Stimulated activated CD8-positive, alpha-beta memory T cell treated with anti-CD3 and anti-CD28 coated beads, Interleukin-15, amount 100 ng/mL, for 1 hour (primary cell): Measurements from ENCODE around the gene ARHGEF10L.
A peak's percentile ranks its signal among the peaks of the same experiment; 100 is the strongest.

Experiments
- DNase-seq: peaks from one replicate; pipeline ENCODE4 v3.0.0-alpha.2; 2020; ENCODE audit warnings: low read depth

Gene ARHGEF10L

DNA sequence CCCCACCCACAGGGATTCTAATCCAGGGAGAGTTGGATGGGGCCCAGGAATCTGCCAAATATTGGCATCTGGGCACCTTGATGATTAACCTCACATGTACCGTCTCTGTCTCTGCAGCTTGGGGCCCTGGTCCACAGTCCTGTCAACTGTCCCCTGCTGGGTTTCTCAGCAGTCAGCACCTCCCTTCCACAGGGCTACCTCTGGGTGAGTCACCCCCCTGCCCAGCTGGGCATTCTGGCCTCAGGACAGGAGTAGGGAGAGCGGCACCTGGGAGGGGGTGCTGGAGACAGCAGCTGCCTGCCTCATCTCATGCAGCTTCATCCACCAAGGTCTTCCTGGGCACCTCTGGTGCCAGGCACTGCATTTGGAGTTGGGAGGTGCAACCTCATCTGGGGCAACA, 115.0 kb downstream of the ARHGEF10L start:
- no peak for DNase-seq

DNA sequence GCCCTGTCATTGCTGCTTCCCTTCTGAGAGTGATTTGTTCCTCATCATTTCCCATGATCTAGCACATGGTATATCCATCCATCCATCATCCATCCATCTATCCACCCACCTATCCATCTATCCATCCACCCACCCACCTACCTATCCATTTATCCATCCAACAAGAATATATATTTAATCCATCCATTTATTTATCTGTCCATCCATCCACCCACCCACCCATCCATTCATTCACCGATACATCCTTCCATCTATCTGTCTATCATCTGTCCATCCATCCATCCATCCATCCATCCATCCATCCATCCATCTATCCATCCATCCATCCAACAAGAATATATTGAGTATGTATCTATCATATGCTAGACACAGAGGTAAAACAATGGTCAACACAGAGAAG, 115.7 kb downstream of the ARHGEF10L start:
- no peak for DNase-seq

DNA sequence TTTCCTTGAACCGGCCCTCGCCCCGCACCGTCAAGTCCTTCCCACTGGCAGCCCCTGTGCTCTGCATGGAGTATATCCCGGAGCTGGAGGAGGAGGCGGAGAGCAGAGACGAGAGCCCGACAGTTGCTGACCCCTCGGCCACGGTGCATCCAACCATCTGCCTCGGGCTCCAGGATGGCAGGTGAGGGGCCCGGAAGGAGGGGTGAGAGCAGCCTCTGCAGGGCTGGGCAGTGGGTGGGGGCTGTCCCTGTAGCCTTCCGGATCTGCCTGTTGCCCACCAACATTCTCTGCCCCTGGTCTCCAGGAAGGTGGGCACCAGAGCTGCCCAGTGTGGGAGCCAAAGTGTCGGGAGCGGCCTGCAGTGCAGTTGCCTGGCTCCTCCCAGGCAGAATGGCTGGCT, 116.4 kb downstream of the ARHGEF10L start:
- DNase-seq, result no peak

DNA sequence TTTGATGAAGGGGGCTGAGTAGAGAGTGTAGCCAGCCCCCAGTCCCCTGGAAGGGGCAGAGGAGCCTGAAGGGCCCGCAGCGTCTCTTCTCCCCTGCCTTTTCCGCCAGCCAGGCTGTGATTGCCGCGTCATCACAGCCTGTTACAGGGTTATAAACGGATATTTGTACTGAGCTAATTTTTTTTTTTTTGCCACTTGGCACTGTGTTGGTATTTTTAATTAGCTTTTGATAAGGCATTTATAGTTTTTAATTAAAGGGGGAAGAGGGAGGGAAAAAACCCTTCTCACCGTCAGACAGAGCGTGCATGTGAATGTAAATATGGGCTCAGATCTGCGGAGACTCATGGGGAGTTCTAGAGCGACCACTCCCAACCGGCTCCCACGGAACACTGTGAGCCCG, 117.9 kb downstream of the ARHGEF10L start:
- no peak for DNase-seq

DNA sequence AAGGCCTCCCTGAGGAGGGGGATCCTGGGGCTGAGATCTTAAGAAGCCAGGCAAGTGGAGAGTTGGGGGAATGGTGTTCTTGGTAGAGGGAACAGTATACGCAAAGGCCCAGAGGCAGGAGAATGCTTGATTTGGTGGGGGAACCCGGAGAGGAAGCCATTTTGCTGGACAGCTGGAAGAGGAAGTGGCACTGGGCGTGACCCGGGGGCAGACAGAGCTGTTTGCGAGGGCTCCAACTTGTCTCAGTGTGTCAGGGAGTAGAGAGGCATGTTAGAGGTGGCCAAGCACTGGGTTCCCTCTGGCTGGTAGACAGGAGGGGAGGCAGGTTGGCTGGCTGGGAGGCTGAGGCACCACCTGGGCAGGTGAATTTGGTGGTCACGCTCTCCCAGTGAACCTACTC, 119.3 kb downstream of the ARHGEF10L start:
- DNase-seq, result no peak

DNA sequence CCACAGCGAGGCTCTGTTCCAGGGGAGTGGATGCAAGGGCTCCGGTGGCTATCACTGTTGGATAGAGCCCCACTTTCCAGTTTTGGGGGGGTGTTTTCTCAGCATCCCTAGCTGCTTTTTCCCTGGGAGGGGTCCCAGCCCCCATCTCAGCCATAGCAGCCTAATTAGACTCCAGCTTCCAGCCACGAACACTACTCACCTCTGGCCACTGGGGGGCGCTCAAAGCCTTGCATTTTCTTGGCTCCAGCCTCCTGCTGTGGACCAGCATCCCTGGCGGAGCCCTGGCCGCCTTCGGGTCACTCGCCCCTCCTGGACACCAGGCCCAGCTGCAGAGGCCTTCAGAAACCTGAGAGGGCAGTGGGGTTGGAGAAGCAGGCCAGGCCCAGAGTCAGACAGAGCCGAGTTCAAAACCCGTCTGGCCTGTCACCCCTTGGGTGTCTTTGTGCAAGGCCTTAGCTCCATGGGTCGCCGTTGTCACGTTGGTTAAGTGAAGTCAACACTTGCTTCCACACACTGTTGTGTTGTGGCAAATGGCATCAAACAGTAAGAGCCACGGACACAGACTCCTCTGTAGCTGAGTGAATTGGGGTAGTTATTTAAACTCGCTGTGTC, 122.2 kb downstream of the ARHGEF10L start:
- peak; percentile 21 for DNase-seq

DNA sequence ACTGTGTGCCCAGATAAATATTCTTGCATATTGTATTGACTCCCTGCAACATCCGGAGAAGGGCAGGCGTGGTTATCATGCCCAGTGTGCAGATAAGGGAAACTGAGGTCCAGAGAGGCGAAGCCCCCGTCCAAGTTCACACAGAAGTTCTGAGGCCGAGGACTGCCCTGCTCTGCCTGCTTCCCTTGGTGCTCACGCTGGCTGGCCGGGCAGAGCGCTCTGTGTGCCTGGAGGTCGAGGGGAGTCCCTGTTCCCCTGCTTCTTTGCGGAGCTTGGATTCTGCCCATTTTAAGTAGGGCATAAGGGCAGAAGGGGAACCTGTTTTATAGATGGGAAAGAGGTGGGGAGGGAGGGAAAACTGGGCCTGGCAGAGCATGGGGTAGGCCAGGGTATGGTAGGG, 122.8 kb downstream of the ARHGEF10L start:
- no peak for DNase-seq

DNA sequence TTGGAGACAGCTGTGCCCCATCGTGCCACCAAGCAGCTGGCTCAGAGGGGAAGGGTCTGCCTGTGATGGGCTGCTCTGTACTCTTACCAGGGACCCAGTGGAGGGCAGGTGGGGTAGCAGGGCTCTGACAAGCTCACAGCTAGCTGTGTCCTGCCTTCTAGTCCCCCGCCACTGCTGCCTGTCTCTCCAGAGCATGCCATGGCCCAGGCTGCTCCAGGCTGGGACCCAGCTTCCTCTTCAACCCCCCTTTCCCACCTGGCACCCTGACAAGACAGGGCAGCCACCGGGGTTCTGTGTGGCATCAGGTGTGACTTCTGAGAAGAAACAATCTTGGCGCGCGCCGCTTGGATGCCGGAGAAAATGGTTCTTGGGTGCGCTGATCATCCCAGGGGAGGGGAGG, 123.3 kb downstream of the ARHGEF10L start:
- no peak for DNase-seq

DNA sequence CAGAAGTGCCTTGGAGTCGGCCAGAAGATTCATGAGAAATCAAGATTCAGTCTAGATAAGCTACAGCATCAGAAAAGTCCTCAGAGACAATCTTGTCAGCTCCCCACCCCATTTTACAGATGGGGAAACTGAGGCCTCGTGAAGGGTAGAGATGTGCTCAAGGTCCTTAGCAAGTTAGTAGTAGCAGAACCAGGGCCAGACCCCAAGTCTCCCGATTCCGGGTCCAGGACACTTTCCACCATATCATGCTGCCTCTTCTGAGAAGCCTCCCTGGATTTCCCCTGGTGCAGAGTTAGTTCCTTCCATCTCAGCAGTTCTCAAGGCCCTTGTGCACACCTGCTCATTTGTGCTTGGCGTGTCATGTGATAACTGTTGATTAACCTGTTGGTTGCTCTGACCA, 124.1 kb downstream of the ARHGEF10L start:
- no peak for DNase-seq

DNA sequence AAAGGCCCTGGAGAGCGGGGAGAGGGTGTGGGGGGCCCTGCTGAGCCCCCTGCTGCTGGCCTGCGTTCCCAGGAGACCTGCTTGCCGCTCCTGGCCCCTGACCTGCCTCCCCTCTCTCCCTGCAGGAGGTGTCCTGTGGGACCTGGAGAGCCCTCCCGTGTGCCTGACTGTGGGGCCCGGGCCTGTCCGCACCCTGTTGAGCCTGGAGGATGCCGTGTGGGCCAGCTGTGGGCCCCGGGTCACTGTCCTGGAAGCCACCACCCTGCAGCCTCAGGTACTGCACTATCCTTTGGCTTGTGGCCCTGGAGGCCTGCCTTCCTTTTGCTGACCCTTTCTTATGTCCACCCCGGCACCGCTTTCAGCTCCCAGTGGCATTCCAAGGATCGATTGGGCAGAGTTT, 124.8 kb downstream of the ARHGEF10L start:
- no peak for DNase-seq

DNA sequence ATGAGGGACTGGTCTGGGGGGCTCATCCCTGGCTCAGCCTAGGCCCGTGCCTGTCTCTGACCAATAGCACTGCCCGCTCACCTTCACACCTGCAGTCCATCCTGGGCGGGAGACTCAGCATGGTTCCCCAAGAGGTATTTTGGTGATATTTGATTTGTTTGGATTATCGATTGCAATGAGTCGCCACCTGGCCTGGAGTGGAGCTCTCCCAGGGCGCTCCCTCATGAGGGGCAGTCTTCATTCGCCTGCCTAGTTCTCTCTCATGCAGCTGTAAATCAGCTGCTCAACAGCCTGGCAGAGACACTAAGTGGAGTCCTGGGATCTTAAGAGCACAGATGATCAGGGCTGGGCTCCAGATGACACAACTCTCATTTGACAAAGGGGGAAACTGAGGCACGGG, 125.6 kb downstream of the ARHGEF10L start:
- DNase-seq, result no peak

DNA sequence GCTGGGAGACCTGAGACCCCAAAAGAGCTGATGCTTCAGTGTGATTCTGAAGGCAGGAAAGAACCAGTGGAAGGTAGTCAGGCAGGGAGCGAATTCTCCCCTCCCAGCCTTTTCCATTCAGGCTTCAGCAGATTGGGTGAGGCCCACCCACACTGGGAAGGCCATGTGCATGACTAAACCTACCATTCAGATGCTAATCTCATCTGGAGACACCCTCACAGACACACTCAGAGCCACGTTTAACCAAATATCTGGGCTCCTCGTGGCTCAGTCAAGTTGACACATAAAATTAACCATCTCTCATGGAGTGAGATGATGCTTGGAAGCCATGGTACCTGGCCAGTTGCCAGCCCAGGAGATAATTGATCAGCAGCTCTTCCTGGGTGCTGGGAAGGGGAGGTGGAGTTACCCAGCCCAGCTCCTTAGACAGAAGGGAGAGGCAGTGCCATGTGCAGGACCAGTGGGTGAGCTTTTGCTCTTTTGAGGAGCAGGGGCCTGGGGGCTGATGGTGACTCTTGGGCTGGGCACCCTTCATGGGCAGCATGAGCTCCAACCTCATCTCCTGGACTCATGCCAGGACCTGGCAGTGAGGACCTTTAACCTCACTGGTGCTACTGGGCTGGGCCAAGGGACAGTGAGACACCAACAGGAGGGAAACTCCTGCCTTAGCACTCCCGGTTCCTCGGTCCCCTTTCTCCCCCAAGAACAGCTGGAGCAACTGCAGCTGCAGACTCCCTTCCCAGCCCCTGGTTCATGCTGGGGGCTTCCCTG, 126.6 kb downstream of the ARHGEF10L start:
- DNase-seq, result no peak

DNA sequence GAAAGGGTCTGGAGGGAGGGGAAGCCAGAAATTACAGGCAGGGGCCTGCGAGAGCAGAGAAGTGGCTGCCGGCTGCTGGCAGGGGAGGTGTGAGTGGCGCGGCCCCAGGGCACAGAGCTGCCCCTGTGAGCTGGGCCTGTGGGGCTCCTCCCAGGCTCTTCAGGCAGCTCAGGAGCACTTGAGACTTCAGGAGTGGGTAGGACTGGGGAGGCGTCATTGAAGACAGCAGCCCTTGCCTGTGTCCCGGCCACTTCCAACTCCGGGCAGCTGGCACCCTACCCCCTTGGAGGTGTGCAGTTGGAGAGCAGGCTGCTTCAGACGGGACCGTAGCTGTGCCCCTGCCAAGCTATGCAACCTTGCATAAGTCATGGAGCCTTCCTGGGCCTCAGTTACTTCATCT, 128.1 kb downstream of the ARHGEF10L start:
- no peak for DNase-seq

DNA sequence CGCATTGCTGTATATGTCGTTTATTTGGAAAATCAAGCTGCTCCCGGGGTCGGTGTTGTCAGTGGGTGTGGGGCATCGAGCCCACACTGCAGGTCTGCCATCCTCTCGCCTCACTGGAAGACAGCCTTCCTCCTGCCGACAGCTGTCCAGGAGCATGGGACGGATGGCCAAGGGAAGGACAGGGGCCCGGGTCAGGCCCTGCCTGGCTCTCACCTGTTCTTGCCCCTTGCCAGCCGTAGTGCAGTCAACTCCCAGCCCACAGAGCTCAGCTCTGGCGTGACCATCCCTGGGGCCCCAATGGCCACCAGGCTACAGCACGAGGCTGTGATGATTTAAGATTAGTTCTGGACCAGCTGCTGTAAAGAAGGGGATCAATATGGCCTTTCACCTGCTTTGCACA, 128.7 kb downstream of the ARHGEF10L start:
- no peak for DNase-seq

DNA sequence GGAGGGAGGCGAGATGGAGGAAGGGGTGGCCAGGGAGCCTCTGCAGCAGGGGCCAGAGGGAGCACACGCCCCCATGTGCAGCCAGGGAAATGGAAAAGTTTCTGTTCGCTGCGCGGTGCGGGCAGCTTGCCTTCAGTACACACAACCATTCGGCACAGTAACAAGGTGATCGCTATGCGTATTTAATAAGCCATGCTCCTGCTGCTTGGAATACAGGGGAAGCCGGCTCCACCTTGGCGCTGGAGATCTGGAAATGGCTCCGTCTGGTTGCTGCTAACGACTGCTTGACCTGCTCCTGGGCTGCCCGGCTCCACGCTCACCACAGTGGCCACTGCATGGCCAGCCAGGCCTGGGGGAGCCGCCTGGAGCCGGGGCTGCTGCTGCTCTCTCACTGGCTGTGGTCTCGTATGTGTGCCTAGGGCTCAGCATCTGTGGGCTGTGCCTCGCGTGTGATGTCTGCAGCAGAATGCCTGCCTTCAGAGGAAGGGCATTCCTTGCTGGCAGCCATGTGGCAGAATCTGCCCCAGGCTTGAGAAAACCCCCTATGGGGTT, 129.2 kb downstream of the ARHGEF10L start:
- DNase-seq, result no peak

DNA sequence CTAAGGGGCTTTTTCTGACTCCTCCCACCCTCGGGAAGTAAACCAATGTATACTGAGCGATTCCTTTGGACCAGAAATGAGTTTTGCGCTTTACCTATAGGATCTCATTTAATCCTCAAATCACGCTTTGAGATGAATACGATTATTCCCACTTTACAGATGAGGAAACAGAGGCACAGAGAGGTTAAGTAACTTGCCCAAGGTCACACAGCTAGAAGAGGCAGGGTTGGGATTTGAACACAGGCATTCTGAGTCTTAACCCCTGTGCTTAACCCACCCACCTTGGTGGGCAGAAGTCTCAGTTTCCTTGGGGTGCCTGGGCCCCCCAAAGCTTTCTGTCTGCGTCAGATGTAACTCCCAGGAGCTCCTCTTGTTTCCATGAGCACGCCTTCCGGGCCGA, 129.8 kb downstream of the ARHGEF10L start:
- DNase-seq, result no peak

DNA sequence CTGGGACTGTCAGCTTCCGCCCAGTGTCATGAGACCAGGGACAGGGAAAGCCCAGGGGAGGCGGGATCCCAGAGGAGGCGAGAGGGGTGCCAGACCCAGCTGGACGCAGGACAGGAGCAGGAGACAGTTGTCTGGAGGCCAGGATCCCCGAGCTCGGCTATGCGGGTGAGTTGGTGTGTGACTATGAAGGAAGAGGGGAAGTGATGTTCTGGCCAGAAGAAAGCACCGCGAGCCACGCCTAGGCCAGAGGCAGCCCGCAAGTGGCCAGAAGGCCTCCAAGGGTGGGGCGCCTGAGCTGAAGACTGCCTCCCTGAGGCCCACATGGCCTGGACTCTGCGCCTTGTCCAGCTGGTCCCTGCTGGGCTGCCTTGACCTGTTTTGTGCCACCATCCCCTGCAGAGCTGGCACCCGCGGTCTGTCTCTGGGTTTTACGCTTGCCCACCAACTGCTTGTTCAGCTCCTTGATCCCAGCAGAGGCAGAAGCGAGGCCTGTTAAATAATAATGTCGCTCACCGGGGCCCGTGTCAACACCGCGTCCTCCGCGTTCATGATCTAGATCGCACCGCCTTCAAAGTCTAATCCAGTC, 130.5 kb downstream of the ARHGEF10L start:
- no peak for DNase-seq

DNA sequence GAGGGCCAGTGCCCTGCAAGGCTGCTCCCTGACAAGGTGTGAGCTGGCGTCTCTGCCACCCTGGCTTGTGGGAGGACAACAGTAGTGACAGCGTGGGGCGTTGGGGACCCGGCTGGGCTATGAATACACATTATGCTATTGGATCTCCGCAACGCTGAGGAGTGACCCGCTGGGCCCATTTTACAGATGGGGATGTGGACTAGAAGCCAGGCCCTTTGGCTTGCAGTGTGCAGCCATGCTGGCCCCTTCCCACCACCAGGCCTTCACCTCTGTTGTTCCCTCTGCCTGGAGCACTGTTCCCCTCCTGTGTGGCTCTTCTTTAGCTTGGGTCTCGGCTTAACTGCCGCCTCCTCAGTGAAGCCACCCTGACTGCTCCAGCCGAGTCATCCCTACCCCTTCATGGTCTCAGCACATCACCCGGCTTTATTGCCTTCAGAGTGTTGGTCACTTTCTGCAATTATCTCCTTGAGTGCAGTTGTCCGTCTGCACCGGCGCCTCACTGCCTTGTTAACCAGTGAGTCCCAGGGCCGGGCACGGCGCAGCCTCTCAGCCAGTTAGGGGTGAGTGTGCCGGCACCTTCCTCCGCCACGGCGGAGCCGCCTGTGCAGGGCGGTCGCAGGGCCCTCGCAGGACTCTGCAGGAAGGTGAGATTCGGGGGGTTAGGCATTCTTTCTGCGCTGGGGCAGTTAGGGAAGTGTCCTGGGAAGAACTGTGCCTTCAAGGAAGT, 131.3 kb downstream of the ARHGEF10L start:
- DNase-seq, result no peak

DNA sequence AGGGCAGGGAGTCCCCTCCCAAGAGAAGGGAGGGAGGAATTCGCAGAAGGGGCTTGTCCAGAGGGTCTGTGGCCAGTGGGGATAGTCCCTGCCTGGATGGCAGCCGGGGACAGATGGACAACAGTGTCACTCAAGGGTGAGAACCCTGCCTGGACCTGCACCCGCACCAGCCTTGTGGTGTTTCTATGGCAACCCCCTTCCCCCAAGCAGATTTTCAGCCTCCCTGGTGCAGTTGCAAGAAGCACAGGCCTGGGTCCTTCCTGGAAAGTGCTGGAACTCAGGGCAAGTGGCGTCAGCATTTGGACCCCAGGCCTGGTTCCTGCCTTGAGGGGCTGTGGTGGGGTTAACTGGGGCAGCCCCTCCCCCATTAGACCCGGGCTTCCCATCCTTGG, 131.8 kb downstream of the ARHGEF10L start:
- no peak for DNase-seq

DNA sequence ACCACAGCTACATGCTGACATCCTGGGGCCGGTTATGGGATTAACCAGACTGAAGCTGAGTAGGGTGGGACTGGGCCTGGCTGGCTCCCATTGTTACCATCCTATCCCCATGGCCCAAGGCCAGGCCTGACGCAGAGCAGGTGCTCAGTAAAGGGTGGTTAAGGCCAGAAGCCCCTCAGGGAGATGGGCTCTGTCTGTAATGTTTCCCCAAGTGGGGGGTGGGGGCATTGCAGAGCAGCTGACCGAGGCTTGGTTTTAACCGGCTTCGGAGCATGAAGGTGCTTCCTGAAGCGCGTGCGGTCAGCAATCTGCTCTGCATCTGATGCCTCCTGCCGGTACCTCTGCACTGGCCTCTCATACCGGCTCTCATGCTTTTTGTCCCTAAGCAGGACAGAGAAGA, 132.2 kb downstream of the ARHGEF10L start:
- DNase-seq, result no peak

DNA sequence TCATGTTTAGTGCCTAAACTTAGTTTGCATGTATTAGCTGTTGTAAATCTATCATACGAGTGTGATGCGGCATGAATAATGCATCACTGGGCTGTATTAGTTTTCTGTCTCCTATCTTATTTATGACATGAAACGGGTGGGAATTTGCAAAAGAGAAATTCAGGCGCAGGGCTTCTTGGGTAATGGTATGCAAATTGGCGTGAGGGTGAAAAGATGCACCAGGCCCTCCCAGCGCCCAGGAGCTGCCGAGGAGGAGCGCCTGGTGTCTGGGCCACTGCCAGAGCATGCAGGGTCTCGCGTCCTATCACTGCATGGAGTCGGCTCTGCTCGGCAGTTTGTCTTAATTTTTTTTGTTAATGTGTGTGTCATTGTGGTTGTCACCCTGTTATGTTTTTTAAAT, 132.7 kb downstream of the ARHGEF10L start:
- DNase-seq, result no peak

DNA sequence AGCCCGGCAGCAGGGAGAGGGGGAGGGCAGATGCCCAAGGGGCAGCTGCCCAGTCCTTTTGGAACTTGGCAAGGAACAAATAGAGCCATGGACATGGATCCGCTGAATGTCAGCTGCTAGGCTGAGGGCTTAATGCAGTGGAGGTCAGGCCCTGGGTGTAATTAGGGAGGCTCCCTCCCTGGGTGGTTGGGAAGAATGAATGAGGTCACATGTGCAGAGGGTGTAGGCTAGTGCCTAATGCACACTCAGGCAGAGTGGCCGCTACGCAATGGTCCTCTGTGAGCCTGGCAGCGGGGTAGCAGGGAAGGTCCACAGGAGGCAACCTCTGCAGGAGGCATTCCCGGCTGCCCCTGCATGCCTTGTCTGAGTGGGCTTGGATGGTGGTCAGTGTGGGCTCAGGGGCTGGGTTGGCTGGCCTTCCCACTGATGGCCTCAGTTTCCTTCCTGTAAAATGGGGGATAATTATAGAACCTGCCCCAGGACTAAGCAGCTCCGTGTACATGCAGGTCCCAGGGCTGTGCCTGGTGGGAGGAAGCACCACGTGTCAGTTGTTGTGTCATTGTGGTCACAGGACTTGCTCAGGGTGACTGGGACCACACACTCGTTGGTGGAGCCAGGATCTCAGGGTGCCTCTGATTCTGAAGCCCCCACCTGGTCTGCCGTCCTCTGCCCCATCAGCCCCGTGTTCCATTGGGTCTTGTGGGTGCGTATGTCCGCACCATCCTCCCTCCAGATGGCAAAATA, 134.0 kb downstream of the ARHGEF10L start:
- no peak for DNase-seq
